Large intestine (tissue), 3 donors: ENCODE data around the gene GRIA2. TPM values are rescaled to one million over a fixed set of nuclear protein-coding genes. Genes with fewer than 3 reads are reported as not detected.

ENCODE experiments used
- DNase-seq, 2 donors: peaks; one replicate each; pipeline versions ENCODE4 v3.0.0 to v3.0.0-alpha.2; 2013
- H3K27ac ChIP-seq: one replicate; pipeline ENCODE4 v1.5.1; 2013; ENCODE audit warnings: low read length
- H3K27me3 ChIP-seq: 2 replicates; pipeline ENCODE4 v1.6.1; 2013; ENCODE audit warnings: low read length; ENCODE audit not compliant: control insufficient read depth, insufficient read depth
- H3K36me3 ChIP-seq: 2 replicates; pipeline ENCODE4 v1.6.1; 2013; ENCODE audit warnings: low read length; ENCODE audit not compliant: control insufficient read depth, insufficient read depth
- H3K4me1 ChIP-seq: one replicate; pipeline ENCODE4 v1.6.1; 2013; ENCODE audit warnings: low read length; ENCODE audit not compliant: control insufficient read depth, insufficient read depth
- H3K4me3 ChIP-seq: one replicate; pipeline ENCODE4 v1.5.1; 2013; ENCODE audit warnings: low read length
- H3K9me3 ChIP-seq: one replicate; pipeline ENCODE4 v1.6.1; 2013; ENCODE audit warnings: mild to moderate bottlenecking, low read depth, low read length, moderate library complexity; ENCODE audit not compliant: control insufficient read depth
- WGBS: methylation state at CpG from one replicate; pipeline ENCODE4 v1.1.5; 2013; ENCODE audit warnings: low lambda C conversion rate; ENCODE audit not compliant: insufficient coverage; 5-methylcytosine and 5-hydroxymethylcytosine counted together
- polyA plus RNA-seq: library from polyadenylated mRNA; unstranded; fragments of 120-200 nt; gene quantifications from one replicate; pipeline ENCODE4 v1.2.1, GENCODE V29; 2013

Gene GRIA2
- polyA plus RNA-seq, 1 donor: 4.4 TPM

GRCh38 chr4:157358439-157358838, 137.9 kb downstream of the GRIA2 start:
- no peak overlapping the region for H3K4me3 ChIP-seq
- DNase-seq: no peak
- no peak overlapping the region for H3K27ac ChIP-seq
- H3K4me1 ChIP-seq: no peaks in the 10 kb centered on the region
- WGBS: no CpG with 5 or more reads among the region's 1 CpG
- H3K27me3 ChIP-seq: no peaks in the 10 kb centered on the region
- no peaks in the 10 kb centered on the region for H3K36me3 ChIP-seq
- no peaks in the 10 kb centered on the region for H3K9me3 ChIP-seq

GRCh38 chr4:157358851-157359250, 138.3 kb downstream of the GRIA2 start:
- Histone ChIP-seq H3K4me1 (no peaks in the 10 kb centered on the region), H3K27me3 (no peaks in the 10 kb centered on the region), H3K27ac (no peak overlapping the region), H3K4me3 (no peak overlapping the region), H3K36me3 (no peaks in the 10 kb centered on the region), H3K9me3 (no peaks in the 10 kb centered on the region)
- no peak for DNase-seq
- WGBS: 83% methylated on average over 1 of the region's 1 CpG

DNA sequence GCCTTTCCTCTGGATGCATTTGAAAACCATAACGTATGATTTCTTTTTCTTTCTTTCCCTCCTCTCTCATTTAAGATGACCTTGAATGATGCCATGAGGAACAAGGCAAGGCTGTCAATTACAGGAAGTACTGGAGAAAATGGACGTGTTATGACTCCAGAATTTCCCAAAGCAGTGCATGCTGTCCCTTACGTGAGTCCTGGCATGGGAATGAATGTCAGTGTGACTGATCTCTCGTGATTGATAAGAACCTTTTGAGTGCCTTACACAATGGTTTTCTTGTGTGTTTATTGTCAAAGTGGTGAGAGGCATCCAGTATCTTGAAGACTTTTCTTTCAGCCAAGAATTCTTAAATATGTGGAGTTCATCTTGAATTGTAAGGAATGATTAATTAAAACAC, 142.8 kb downstream of the GRIA2 start:
- Histone ChIP-seq H3K4me1 (no peaks in the 10 kb centered on the region), H3K36me3 (no peaks in the 10 kb centered on the region), H3K9me3 (no peaks in the 10 kb centered on the region), H3K27ac (no peak overlapping the region), H3K27me3 (no peaks in the 10 kb centered on the region), H3K4me3 (no peak overlapping the region)
- DNase-seq: no peak
- WGBS: no CpG with 5 or more reads among the region's 4 CpGs

DNA sequence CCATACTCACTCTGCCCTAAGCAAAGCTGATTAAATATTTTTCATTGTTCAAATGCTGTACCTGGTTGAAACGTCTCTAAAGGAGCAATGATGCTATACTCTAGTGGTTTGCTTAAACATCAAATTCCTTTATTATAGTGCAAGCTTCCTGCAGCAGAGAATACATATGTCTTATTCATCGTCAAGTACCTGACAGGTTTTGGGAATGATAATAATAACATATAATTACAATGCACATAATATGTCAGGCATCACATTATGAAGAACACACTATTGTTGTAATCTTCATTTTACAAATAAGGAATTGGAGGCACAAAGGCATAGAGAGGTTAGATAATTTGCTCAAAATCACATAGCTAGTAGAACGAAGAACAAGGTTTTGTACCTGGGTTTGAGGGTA, 151.6 kb downstream of the GRIA2 start:
- H3K9me3 ChIP-seq: no peaks in the 10 kb centered on the region
- H3K4me1 ChIP-seq: no peaks in the 10 kb centered on the region
- no peaks in the 10 kb centered on the region for H3K27me3 ChIP-seq
- no CpG with 5 or more reads among the region's 3 CpGs for WGBS
- no peak for DNase-seq
- no peak overlapping the region for H3K4me3 ChIP-seq
- no peaks in the 10 kb centered on the region for H3K36me3 ChIP-seq
- H3K27ac ChIP-seq: no peak overlapping the region

DNA sequence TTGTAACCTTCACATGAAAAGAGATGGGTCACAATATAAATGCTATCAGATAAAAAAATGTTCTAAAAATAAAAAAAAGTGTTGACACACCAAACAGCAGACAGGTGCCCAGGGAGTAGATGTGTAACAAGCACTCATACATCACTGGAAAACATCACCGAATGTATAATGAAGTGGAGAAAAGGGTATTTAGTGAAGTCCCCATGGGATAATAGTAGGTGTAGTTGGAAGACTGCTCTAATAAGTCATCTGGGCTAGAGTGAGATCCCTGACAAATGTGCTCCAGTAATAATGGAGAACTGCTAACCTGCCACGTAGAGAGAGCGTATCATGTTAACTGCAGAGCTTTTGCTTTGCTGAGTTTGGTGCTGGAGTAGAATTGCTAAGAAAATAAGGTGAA, 152.0 kb downstream of the GRIA2 start:
- H3K27ac ChIP-seq: no peak overlapping the region
- no peaks in the 10 kb centered on the region for H3K4me1 ChIP-seq
- H3K36me3 ChIP-seq: no peaks in the 10 kb centered on the region
- no peak for DNase-seq
- H3K4me3 ChIP-seq: no peak overlapping the region
- WGBS: 80% methylated on average over 1 of the region's 3 CpGs
- no peaks in the 10 kb centered on the region for H3K27me3 ChIP-seq
- H3K9me3 ChIP-seq: no peaks in the 10 kb centered on the region

DNA sequence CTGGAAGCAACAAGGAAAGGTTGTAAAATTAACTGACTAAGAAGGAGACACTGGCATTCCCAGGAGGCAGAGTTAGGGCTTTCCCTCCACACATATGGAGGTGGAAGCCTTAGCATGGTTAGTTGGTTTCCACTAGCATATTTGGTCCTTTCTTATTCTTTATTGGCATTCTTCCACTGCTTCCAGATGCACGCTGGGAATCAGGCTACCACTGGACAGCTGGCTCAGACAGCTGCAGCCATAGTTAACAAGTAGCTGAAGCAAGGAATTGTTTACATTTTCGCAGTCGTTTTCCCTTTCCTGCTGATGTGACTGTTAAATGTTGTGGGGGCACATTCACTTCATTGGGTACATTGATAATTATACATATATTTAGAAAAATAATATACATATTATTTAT, 169.2 kb downstream of the GRIA2 start:
- no peaks in the 10 kb centered on the region for H3K9me3 ChIP-seq

DNA sequence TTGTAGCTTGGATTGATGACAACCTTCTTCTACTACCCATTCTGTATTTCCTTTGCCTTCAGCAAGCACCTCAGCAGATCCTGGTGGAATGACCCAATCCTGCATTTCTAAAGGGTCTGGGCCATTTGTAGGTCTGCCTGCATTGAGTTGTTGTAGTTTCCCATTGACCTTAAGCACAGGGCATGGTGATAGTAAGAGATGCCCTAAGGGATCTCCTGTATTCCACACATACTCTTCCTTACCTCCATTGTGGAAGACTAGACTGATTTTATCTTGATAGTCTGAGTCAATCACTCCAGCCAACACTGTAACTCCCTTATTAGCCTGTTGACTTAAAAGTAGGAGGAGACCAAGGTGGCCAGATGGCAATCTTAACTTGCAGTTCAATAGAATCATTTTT, 184.5 kb downstream of the GRIA2 start:
- Histone ChIP-seq H3K4me3 (no peak overlapping the region), H3K27me3 (no peaks in the 10 kb centered on the region), H3K27ac (no peak overlapping the region), H3K9me3 (no peaks in the 10 kb centered on the region), H3K36me3 (no peaks in the 10 kb centered on the region), H3K4me1 (no peaks in the 10 kb centered on the region)
- DNase-seq: no peak

More for the DNA sequence above, 169.2 kb downstream of the GRIA2 start:
- Histone ChIP-seq H3K4me3 (no peak overlapping the region), H3K27ac (no peak overlapping the region), H3K4me1 (no peaks in the 10 kb centered on the region), H3K36me3 (no peaks in the 10 kb centered on the region), H3K27me3 (no peaks in the 10 kb centered on the region)
- 80% methylated on average over 3 of the region's 3 CpGs for WGBS
- DNase-seq: no peak

Other genes with a start within 250 kb of the GRIA2 start
- 23.5 TPM for gene PDGFC, start 248.9 kb upstream of the GRIA2 start, polyA plus RNA-seq
- 3.6 TPM for gene GLRB, start 144.6 kb upstream of the GRIA2 start, polyA plus RNA-seq